ENCODE data around the gene ATP10A.

DNA sequence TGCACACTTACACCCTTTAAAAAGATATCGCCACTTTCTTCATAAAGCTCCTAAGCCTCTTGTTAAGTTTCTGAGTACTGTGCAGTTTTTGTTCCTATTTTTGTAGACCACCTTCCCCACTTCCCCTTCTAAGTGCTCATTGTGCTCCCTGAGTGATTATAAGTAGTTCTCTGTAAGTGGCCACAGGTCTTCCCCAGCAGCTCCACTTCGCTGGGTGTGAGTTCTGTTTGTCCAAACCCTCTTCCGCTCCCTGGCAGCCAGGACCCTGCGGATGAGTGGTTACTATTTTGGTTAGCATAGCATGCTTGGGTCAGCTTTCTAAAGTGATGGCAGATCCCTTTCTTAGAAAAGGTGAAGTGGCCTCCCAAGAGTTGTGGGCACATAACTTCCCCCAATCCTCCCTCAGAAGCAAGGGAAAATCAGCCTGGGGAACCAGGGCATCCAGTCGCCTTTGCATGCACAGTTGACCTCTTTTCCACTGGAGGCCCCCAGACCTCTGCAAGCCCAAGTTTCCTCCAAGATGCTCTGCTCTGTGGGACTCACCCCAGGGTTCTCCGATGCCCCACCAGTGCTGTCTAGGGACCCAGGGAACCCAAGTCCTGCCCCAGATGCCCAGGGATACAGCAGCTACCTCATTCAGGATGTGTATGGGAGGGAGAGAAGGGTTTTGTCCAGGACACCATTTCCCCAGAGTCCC, 69.6 kb downstream of the ATP10A start:
- TF ChIP-seq, protein P1, sequence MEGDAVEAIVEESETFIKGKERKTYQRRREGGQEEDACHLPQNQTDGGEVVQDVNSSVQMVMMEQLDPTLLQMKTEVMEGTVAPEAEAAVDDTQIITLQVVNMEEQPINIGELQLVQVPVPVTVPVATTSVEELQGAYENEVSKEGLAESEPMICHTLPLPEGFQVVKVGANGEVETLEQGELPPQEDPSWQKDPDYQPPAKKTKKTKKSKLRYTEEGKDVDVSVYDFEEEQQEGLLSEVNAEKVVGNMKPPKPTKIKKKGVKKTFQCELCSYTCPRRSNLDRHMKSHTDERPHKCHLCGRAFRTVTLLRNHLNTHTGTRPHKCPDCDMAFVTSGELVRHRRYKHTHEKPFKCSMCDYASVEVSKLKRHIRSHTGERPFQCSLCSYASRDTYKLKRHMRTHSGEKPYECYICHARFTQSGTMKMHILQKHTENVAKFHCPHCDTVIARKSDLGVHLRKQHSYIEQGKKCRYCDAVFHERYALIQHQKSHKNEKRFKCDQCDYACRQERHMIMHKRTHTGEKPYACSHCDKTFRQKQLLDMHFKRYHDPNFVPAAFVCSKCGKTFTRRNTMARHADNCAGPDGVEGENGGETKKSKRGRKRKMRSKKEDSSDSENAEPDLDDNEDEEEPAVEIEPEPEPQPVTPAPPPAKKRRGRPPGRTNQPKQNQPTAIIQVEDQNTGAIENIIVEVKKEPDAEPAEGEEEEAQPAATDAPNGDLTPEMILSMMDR (conservative IDR thresholded peaks at IDR 0.05; ENCODE audit: low read length) = no peak
- no peak for TF ChIP-seq EZH2phosphoT487 (IDR thresholded peaks at IDR 0.05; ENCODE audit: borderline replicate concordance, low read depth, low read length)
